ENCODE measurements around the gene TMEM62.
"Not testable (repeated sequence)": the region's sequence is repeated elsewhere in the genome, so short reads cannot be mapped to it uniquely, and the experiment has no call there.

TMEM62 gene

GRCh38 chr15:43184407-43185124 is 51.2 kb downstream of the TMEM62 start:
- DNase-seq: no peak

- peak; percentile 84 for DNase-seq
Measured at GRCh38 chr15:43185157-43186002, 52.0 kb downstream of the TMEM62 start, which contains the start of gene CCNDBP1. CCNDBP1 (plus strand) TSS chr15:43185403; CDS start chr15:43185499, 96 bp downstream.

- DNase-seq: no peak
Measured at GRCh38 chr15:43186003-43186353, 52.6 kb downstream of the TMEM62 start.

GRCh38 chr15:43187544-43188155 is 54.3 kb downstream of the TMEM62 start:
- peak; percentile 35 for DNase-seq

GRCh38 chr15:43189296-43189695 is 55.9 kb downstream of the TMEM62 start:
- no peak for DNase-seq

GRCh38 chr15:43190178-43190577 is 56.8 kb downstream of the TMEM62 start:
- no peak for DNase-seq

- DNase-seq: no peak
Measured at GRCh38 chr15:43193710-43194109, 60.3 kb downstream of the TMEM62 start.

GRCh38 chr15:43194795-43195194 is 61.4 kb downstream of the TMEM62 start:
- DNase-seq: no peak

GRCh38 chr15:43196760-43197548 is 63.6 kb downstream of the TMEM62 start:
- DNase-seq: no peak

GRCh38 chr15:43197773-43198172 is 64.4 kb downstream of the TMEM62 start:
- DNase-seq: not testable (repeated sequence)

GRCh38 chr15:43198556-43198955 is 65.2 kb downstream of the TMEM62 start:
- DNase-seq: not testable (repeated sequence)

GRCh38 chr15:43198992-43199391 is 65.6 kb downstream of the TMEM62 start:
- no peak for DNase-seq

GRCh38 chr15:43199945-43200488 is 66.6 kb downstream of the TMEM62 start:
- no peak for DNase-seq

GRCh38 chr15:43204016-43204901 is 70.9 kb downstream of the TMEM62 start:
- DNase-seq: peak; percentile 12

GRCh38 chr15:43206054-43206453 is 72.7 kb downstream of the TMEM62 start:
- no peak for DNase-seq

GRCh38 chr15:43207024-43207423 is 73.6 kb downstream of the TMEM62 start:
- no peak for DNase-seq

- no peak for DNase-seq
Measured at GRCh38 chr15:43208052-43209002, 74.9 kb downstream of the TMEM62 start.

GRCh38 chr15:43209059-43209824 is 75.9 kb downstream of the TMEM62 start:
- DNase-seq: no peak

GRCh38 chr15:43210172-43210745 is 76.9 kb downstream of the TMEM62 start:
- no peak for DNase-seq
